GM12801 (cell line): Measurements from ENCODE around the gene BMP5.

Experiments used
- TF ChIP-seq, protein P1 (sequence below): IDR thresholded peaks from one replicate; pipeline ENCODE4 v1.5.1; 2011; ENCODE audit warnings: control low read depth; ENCODE audit not compliant: insufficient read length; ENCODE audit errors: extremely low read depth

Gene BMP5

DNA sequence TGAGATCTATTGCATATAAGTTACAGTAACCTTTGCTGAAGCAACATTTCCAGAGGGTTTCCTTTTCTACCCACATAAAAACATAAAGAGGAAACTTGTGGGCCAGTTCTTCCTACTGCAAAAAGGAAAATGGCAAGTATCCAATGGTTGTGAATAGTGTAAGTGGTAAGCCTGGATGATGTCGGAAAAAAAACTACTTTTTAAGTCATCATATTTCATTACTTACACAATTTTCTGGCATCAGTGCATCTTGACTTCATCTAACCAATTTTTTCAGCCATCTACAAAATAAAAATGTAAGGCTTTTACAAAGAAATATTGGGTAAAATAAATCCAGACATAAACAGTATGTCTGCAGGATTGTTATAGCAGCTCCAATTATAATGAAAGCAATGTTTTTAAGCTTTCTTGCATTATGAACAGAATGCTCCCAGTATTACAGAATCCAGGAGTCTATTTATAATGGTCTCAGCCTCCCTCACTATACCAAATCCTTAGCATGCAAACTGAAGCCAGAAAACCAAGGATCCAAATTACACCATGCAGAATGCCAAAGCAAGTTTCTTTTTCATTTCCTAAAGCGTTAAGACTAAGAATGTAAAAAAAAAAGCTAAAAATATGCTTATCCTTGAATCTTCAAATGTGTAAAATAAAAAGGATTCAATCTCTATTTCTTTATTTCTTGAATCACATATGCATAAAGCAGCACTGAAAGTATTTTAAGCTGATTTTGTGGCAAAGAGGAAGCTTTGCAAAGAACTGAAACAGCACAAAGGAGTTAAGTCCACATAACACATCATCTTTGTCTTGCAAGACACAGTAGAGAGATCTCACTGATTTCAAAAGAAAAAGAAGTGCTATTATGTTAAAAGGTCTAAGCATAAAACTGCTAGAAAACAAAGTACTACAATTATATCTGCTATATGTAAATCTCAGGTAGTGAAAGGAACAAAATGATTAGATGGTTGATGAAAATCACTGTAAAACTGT is 169.6 kb downstream of the BMP5 start:
- TF ChIP-seq, protein P1, sequence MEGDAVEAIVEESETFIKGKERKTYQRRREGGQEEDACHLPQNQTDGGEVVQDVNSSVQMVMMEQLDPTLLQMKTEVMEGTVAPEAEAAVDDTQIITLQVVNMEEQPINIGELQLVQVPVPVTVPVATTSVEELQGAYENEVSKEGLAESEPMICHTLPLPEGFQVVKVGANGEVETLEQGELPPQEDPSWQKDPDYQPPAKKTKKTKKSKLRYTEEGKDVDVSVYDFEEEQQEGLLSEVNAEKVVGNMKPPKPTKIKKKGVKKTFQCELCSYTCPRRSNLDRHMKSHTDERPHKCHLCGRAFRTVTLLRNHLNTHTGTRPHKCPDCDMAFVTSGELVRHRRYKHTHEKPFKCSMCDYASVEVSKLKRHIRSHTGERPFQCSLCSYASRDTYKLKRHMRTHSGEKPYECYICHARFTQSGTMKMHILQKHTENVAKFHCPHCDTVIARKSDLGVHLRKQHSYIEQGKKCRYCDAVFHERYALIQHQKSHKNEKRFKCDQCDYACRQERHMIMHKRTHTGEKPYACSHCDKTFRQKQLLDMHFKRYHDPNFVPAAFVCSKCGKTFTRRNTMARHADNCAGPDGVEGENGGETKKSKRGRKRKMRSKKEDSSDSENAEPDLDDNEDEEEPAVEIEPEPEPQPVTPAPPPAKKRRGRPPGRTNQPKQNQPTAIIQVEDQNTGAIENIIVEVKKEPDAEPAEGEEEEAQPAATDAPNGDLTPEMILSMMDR = no peak

DNA sequence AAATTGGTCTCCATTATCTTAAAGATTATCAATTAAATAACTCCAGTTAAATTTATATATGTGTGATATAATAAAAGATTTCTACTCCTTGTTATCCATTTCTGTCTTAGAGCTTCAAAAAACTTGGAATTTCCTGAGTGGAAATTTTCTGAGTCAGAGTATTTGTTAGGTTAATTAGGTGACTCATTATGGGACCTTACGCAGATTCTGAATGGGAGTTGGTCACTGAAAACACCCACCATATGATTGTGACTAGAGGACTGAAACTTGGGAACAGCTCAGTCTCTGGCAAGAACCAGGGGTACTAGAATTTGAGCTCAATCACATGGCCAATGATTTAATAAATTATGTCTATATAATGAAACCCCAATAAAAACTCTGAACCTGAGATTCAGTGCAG is 171.0 kb downstream of the BMP5 start:
- TF ChIP-seq, protein P1 = no peak
